HG03196 (cell line): ENCODE measurements around the gene RTN4.
"Not testable (repeated sequence)": the region's sequence is repeated elsewhere in the genome, so short reads cannot be mapped to it uniquely, and the experiment has no call there.

Source experiments
- ATAC-seq: cut with Tn5 transposase; IDR thresholded peaks from one replicate; pipeline ENCODE4 v1.9.1; 2021; ENCODE audit not compliant: unreplicated experiment

Gene RTN4, protein sequence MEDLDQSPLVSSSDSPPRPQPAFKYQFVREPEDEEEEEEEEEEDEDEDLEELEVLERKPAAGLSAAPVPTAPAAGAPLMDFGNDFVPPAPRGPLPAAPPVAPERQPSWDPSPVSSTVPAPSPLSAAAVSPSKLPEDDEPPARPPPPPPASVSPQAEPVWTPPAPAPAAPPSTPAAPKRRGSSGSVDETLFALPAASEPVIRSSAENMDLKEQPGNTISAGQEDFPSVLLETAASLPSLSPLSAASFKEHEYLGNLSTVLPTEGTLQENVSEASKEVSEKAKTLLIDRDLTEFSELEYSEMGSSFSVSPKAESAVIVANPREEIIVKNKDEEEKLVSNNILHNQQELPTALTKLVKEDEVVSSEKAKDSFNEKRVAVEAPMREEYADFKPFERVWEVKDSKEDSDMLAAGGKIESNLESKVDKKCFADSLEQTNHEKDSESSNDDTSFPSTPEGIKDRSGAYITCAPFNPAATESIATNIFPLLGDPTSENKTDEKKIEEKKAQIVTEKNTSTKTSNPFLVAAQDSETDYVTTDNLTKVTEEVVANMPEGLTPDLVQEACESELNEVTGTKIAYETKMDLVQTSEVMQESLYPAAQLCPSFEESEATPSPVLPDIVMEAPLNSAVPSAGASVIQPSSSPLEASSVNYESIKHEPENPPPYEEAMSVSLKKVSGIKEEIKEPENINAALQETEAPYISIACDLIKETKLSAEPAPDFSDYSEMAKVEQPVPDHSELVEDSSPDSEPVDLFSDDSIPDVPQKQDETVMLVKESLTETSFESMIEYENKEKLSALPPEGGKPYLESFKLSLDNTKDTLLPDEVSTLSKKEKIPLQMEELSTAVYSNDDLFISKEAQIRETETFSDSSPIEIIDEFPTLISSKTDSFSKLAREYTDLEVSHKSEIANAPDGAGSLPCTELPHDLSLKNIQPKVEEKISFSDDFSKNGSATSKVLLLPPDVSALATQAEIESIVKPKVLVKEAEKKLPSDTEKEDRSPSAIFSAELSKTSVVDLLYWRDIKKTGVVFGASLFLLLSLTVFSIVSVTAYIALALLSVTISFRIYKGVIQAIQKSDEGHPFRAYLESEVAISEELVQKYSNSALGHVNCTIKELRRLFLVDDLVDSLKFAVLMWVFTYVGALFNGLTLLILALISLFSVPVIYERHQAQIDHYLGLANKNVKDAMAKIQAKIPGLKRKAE

DNA sequence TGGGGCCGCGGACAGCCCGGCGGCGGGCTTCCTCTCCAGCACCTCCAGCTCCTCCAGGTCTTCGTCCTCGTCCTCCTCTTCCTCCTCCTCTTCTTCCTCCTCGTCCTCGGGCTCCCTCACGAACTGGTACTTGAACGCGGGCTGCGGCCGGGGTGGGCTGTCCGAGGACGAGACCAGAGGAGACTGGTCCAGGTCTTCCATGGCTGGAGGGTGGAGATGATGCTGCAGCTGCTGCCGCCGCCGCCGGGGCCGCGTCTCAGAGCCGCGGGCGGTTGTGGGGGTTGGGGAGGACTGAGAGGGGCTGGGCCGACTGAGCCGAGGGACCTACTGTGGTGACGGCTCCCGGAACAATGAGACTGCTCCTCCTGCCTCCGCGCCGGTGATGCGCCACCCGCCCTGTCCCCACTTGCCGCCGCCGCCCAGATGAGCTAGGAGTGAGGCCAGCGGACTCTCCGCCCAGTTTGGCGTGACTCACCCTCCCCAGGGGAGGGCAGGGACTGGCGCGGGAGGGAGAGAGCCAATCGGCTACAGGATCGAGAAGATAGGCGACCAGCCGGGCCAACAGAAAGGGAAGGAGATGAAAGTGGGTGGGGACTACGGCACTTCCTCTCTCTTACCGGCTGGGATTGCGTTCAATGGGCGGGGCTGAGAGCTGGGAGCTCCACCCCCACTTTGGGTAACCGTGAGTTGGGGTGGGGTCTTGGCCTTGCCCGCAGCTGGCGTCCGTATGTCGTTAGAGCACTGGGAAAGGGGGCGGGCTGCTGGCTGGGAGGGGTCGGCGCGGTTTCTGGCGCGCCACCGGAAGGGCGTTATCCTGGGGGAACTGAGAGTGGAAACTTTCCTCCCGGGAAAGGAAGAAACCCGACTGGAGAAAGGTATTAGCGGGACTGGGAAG, at the start of gene RTN4:
TSS of gene RTN4 (minus strand) at position 352 of the 895 bp plus-strand sequence. CDS start at position 201, 151 bp downstream.
- peak; percentile 85 for ATAC-seq

DNA sequence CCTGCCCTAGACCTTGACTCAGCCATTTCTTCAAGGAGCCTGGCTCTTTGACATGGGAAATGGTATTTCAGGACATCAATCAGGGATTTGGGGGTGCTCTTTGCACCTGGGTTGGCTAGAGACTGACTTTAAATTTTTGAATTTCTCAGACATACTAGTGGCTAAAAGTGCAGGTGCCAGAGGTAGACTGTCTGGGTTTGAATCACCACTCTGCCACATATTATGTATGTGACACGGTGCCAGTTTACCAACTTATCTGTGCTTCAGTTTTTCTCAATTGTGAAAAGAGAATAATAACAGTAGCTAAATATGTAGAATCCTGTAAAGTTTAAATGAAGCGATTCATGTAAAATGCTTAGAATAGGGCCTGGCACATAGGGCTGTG, 49.2 kb upstream of the RTN4 start:
- ATAC-seq: no peak

DNA sequence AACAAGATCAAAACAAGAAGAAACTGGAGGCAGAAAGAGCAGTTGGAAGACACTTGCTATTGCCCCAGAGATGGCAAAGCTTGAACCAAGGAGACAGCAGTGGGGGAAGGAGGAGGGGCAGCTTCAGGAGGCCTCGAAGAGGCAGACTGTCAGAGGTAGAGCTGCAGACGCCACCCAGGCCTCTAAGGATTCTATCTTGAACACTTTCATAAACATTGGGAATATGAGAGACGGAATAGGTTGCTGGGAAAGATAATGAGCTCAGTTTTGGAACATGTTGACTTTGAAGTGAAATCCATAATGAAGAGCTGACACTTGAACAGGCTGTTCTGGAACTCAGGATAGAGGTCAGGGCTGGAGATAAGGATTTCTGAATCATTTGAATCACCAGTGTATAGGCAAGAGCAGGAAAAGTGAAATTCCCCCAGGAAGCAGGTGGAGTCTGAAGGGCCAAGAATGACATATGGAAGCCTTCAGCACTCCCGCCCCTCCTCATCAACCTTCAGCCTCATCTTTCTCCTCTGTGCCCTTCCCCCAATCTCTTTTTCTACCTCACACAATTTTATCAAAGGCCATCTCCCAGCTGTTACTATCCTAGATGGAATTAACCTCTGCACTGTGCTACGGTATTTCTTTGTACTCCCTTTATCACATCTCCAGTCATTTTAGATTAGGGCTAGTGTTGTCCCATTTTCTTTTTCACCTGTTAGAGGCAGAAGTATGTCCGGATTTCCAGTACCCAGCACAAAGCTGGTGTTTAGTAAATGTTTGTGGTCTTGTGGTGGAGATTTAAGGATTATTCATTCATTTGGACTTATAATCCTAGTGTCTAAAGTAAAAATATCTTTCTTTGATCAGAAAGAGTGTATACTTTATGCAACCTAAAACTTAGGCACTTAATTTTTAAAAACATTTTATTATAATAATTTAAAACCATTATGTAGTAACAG, 47.5 kb upstream of the RTN4 start:
- ATAC-seq: no peak

DNA sequence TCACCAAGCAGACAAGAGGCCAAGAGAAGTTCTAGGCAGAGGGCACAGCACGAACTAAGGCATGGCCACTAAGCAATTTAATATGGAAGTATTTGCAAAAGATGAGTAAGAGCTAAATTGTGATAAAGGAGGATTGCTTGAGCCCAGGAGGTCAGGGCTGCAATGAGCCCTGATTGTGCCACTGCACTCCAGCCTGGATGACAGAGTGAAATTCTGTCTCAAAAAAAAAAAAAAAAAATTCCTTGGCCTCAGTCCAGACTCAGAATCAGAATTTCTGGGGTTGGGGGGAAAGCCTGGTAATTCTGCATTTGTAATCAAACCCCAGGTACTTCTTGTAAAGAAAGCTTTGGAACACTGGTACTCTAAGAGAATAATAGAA, 46.8 kb upstream of the RTN4 start:
- ATAC-seq: no peak

DNA sequence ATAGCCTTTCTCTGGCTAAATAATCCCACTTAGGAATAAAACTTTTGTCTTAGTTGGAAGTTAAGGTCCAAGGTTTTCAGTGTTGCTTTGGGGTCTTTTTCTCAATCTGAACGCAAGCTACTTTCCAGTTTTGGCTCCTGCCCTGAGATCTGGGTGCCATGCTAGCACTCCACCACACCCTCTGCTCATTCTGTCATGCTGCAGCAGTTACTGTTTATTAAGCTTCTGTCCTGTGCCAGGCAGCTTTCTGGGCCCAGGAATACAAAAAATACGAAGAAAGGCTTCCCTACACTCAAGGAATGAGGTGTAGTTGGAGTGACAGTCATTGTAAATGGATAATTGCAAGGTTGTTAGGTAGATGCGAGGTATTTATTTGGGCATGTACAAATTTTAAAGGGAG, 46.3 kb upstream of the RTN4 start:
- no peak for ATAC-seq

DNA sequence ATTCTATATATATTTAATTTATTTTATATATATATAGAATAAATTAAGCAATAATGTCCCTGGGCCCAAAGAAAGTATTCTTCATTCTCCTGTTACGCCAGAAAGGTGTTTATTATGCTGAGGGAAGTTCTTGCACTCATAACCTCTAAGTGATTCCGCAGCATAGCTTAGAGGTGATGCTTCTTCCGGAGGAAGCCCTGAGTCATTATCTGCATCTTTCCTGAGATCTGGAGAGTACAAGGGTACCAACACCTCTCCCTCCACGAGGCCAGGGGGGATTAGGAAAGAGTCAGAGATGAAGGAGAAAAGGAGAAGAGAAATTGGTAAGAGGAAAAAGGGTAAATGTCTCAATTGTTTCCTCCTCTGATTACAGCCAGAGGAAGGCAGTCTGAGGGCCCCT, 43.1 kb upstream of the RTN4 start:
- ATAC-seq: no peak

DNA sequence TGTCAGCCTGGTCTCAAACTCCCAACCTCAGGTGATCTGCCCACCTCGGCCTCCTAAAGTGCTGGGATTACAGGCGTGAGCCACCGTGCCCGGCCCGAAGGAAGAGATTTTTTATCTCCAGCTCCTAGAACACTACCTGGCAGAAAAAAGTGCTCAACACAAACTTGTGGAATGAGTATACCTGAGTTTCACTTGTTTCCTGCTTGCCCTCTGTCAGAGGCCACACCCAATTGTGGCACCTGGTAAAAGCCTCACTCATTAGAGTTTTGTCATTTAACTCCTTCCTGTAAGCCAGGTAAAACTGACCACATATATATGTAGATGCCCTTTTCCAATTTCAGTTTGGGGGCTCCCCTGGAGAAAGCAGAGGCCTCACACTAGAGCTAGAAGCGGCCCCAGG, 42.2 kb upstream of the RTN4 start:
- no peak for ATAC-seq

DNA sequence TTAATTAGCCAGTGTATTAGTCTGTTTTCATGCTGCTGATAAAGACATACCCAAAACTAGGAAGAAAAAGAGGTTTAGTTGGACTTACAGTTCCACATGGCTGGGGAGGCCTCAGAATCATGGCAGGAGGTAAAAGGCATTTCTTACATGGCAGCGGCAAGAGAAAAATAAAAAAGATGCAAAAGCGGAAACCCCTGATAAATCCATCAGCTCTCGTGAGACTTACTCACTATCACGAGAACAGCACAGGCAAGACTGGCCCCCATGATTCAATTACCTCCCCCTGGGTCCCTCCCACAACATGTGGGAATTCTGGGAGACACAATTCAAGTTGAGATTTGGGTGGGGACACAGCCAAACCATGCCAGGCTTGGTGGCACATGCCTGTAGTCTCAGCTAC, 41.4 kb upstream of the RTN4 start:
- ATAC-seq: not testable (repeated sequence)

DNA sequence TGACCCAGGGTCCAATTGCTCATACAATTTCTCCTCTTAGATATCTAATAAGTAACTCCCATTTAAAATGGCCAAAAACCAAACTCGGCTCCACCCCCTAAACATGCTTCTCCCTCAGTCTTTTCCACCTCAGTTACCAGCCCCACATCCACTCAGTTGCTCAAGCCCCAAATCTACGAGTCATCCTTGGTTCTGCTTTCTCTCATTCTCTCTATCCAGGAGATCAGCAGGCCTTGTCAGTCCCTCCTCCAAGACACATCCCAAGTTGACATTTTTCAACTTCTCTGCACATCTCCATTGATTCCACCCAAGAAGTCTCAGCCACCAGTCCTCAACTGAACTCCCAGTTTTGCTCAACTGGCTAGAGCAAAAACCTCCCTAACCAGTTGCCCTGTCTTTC, 40.5 kb upstream of the RTN4 start:
- no peak for ATAC-seq

DNA sequence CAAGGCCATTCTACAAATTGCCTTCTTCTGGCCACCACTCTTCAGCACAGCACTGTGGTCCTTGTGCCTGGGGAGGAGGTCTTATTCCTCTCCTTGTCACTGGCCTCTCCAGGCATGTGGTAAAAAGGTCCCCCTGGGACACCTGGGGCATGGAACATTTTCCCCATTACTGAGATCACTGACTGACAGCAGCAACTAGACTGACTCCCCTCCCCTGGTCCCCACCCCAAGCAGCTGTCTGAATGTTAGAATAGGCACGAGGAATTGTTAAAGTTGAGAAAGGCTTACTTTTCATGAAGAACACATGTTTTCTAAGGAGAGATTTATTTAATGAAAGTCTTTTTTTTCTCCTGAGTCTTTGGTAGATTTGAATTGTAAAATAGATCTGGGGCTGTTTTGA, 39.5 kb upstream of the RTN4 start:
- ATAC-seq: no peak

DNA sequence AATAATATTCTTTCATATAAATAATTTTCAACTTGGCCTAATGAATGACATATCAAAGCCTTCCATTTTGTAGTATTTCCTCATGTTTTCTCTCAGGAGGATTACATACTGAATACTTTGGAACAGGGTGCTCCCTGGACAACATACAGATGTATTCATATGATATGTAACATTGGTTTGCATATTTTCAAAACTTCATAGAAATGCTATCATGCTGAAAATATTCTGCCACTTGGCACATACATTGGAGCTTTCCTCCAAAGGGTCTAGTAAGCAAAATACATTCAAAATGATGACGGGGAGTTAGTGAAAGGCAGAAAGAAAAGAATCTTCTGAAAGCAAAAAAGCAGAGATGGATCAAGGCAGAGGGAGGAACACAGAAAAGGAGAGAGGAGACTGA, 38.1 kb upstream of the RTN4 start:
- ATAC-seq: no peak

DNA sequence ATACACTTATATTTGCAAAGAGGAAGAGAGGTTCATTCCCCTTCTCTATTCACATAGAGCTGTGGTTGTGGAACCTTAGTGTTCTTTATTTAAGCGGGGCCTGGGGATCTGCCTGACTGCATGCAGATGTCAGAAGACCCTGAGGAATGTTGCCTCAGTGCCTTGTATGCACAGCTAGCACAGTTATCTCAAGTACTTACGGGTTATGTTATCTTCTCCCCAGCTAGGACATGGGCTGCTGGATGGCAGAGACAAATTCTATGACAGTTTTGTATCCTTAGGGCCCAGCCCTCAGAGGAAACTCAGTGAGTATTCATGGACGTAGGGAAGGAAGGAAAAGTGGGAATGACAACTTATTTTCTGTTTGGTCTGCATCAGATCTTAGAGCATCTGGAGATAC, 37.7 kb upstream of the RTN4 start:
- no peak for ATAC-seq

DNA sequence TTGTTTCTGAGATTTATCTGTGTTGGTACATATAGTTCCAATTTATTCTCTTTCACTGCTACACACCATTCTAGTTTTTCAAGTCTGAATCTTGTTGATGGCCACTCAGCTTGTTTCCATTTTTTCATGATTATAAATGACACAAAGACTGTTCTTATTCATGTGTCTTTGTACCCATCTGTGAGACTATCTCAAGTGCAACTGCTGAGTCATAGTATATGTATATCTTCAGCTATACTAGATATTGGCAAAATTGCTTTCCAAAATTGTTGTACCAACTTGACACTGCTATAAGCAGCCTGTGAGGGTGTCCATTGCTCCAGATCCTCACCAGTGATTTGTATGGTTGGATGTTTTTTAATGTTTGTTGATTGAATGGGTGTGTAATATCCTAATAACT, 37.2 kb upstream of the RTN4 start:
- no peak for ATAC-seq

DNA sequence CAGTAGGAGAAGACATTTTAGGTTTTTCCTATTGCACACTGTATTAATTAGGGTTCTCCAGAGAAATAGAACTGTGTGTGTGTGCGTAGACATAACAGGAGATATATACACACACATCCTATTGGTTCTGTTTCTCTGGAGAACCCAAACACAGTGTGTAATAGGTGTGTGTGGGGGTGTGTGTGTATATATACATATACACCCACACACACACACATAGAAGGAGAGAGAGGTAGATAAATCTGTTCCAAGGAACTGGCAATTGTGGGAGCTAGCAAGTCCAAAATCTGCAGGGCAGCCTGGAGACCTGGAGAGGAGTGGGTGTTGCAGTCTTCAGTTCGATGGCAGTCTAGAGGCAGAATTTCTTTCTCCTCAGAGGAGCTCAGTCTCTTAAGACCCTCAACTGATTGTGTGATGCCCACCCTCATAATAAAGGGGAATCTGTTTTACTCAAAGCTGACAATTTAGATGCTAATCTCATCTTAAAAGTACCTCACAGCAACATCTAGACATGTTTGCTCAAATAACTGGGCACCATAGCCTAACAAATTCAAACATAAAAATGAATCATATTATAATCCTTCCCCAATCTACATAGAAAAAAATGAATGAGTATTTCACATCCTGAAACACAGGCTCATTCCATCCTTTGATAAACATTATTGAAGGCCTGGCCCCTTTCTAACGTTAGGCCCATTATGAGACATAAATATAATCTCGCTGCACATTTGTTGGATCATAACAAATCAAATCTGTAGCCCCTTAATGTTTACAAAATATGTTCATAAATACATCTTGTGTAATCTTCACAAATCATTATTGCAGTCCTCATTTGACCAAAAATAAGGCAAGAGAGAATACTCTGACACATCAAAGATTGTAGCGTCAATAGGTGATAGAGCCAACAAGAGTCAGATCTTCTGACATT, 35.1 kb upstream of the RTN4 start:
- no peak for ATAC-seq

DNA sequence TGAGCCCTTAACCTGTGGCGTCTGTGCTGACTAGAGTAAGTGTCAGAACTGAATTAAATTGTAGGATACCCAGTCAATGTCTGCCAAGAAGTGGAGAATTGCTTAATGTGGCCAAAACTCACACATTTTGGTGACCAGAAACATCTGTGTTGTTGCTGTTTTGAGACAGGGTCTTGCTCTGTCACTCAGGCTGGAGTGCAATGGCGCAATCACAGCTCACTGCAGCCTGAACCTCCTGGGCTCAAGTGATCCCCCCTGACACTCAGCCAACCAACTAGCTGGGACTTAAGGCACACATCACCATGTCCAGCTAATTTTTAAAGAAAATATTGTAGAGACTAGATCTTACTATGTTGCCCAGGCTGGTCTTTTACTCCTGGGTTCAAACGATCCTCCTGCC, 34.4 kb upstream of the RTN4 start:
- ATAC-seq: no peak

DNA sequence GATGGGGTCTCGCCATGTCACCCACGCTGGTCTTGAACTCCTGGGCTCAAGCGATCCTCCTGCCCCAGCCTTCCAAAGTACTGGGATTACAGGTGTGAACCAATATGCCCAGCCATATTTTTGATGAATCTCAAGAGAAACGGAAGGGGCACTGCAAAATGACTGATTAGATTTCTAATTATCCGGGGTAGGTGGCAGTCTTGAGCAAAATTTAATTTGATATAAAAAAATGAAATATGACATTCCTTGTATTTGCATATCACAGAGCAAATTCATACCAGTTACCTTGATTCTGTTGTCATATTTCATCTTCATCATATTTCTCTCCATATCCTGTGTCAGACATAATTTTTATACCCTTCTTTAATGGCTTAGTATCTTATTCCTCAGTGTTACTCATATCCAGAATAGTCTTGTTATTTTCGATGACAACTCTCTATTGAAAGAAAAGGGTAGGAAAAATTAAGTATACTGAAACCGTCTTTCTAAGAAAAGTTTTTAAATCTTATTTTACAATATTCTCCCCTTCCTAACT, 30.0 kb upstream of the RTN4 start:
- no peak for ATAC-seq

DNA sequence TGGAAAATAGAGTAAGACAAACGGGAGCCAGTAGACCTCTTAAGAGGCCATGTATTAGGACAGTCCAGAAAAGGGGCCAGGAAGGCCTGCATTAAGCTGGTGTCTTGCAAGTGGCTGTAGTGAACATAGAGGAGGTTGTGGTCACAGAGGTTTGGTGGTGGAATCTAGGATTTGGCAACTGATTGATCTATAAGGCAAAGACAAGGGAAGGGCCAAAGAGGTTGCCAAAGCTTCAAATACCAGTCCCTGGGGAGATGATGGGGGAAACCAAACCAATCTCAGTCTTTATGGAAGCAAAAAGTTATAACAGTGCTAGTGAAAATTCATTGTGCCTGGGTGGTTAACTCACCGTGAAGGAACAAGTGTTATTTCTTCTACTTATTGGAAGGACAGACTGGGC, 28.7 kb upstream of the RTN4 start:
- ATAC-seq: no peak

DNA sequence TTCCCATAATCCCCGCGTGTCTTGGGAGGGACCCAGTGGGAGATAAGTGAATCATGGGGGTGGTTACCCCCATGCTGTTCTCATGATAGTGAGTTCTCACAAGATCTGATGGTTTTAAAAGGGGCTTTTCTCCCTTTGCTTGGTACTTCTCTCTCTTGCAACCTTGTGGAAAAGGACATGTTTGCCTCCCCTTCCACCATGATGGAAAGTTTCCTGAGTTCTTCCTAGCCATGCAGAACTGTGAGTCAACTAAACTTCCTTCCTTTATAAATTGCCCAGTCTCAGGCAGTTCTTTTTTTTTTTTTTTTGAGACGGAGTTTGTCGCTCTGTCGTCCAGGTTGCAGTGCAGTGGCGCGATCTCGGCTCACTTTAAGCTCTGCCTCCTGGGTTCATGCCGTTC, 26.5 kb upstream of the RTN4 start:
- ATAC-seq: no peak
